GM19468 (cell line): ENCODE results near the gene IGDCC3.

Source experiments
- ATAC-seq: cut with Tn5 transposase; IDR thresholded peaks from one replicate; pipeline ENCODE4 v1.9.1; 2021; ENCODE audit warnings: mild to moderate bottlenecking, moderate library complexity, moderate number of reproducible peaks; ENCODE audit not compliant: unreplicated experiment; ENCODE audit errors: extremely low read depth

The IGDCC3 gene

DNA sequence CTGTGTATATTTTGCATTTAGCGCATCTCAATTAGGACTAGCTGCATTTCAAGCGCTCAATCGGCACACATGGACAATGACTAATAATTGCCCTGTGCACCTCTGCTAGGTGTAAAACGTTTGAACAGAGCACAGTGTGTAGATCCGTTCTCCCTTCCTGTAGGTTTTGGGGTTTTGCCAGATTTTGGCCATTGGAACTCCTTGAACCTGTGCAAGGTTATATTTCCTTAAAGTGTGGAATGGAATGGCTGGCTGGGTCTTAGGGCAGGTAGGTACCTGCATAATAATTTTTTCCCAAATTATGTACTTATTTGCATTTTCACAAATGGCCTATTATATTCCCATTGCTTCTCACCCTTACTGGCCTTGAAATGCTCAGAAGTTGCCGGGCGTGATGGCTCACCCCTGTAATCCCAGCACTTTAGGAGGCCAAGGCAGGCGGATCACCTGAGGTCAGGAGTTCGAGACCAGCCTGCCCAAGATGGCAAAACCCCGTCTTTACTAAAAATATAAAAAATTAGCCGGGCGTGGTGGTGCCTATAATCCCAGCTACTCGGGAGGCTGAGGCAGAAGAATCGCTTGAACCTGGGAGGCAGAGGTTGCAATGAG, 72.5 kb downstream of the IGDCC3 start:
- ATAC-seq = peak; percentile 11

DNA sequence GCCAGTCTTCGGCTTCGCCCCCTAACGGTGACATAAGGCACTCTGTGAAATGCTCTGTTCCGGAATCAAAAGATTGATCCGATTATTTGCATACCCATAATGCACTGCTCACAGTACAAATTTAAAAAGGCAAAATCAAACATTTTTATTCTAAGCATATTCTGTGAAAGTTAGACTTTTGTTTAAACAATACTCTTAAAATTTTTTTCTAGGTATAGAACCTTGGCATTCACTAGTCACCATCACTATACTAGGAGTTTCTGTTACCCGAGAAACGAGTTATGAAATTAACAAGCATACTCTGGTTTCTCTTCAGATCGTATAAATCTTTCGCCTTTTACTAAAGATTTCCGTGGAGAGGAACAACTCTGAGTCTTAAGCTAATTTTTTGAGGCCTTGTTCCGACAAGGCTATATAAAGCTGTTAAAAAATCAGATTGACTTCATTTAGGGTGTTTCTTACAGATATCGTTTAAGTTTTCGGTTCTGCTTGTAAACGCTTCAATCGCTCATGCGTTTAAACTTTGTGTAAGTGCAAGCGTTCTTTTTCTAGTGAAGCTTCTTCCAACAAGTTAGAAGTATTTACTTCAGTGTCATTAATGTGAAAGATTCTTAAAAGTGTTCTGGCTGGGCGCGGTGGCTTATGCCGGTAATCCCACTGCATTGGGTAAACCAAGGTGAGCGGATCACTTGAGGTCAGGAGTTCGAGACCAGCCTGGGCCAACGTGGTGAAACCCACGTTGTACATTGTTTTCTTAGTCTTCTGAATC, 73.2 kb downstream of the IGDCC3 start, which contains the start of gene RNU5B-1:
TSS of gene RNU5B-1 (plus strand) at position 297 of the 769 bp plus-strand sequence.
- ATAC-seq = peak; percentile 47

DNA sequence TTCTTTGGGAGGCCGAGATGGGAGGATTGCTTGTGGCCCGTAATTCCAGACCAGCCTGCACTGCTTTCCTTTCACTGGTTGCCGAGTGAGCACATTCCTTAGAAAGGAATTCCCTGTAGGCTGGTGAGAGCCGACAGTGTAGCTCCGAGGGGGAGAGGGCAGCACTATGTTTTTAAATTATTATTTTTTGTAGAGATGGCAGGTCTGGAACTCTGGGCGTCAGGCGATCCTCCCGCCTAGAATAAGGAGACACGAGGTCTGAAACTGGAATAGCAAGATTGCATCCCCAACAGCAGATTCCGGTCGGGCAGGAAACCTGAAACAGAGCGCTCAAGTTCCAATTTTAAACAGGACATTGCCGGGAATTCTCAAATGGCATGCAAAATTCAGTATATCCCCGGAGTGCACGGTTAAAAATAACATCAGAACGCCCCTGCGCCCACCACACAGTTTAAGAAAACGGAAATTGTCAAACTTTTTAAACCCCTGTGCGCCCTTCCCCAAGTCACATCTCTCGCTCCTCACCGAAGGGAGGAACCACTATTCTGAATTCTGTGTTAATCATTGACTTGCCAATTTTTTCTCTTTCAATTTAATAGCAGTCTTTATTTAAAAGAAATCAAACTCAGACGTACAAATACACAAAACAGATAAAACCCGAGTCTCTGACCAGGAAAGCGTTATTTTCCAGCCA, 74.0 kb downstream of the IGDCC3 start:
- no peak for ATAC-seq

DNA sequence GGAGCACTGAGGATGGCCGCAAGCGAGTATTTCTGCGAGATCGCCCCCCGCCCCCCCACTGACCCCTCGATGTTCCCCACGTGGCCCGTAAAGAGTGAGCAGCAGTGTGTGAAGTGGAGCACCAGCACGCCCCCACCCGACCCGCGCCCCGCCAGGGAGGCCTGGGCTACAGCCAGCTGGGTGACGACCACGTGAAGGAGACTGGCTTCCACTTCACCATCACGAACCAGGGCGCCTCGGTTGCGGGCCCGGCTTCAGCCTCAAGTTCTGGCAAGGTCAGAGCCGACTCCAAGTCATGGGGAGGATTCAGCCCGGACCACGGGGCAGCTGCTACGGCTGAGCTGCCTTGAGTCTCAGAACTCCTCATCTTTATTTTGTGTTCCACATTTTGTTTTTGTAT, 75.7 kb downstream of the IGDCC3 start:
- ATAC-seq = no peak

DNA sequence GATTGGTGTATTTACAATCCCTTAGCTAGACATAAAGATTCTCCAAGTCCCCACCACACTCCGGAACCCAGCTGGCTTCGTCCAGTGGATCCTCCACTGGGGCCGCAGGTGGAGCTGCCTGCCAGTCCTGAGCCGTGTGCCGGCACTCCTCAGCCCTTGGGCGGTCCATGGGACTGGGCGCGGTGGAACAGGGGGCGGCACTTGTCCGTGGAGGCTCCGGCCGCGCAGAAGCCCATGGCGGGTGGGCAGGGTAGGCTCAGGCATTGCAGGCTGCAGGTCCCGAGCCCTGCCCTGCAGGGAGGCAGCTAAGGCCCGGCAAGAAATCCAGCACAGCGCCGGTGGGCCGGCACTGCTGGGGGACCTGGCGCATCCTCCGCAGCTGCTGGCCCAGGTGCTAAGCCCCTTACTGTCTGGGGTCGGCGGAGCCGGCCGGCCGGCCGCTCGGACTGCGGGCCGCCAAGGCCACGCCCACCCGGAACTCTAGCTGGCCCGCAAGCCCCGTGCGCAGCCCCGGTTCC, 76.8 kb downstream of the IGDCC3 start:
- ATAC-seq = no peak

DNA sequence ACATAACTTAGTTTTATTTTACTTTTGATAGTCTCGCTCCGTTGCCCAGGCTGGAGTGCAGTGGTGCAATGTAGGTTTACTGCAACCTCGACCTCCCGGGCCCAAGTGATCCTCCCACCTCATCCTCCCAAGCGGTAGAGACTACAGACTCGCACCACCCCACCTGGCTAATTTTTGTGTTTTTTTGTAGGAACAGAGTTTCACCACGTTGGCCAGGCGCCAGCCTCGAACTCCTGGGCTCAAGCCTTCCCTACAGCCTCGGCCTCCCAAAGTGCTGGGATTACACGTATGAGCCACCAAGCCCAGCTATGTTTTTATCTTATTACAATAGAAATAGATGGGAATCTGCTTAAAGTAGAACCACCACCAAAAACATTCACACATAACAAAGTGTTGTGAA, 79.1 kb downstream of the IGDCC3 start:
- no peak for ATAC-seq

DNA sequence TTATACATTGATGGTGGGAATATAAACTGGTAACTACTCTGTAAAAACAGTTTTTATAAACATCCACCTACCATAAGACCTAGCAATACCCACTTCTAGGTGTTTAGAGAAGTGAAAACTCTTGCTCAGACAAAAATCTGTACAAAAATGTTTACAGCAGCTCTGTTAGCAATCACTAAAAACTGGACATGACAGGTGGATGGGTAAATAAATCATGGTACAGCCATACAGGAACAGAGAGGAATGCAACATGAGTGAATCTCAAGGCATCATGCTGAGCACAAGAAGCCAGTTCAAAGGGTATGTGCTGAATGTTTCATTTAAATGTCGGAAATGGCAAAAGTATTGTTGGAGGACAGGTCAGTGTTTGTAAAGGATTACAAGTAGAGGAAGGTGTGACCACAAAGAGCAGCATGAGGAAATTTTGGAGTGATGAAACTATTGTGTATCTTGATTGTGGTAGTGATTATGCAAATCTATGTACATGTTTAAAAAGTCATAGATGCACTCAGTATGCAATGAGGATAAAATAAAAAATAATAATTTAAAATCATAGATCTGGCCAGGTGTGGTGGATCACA, 84.8 kb downstream of the IGDCC3 start:
- ATAC-seq = no peak

DNA sequence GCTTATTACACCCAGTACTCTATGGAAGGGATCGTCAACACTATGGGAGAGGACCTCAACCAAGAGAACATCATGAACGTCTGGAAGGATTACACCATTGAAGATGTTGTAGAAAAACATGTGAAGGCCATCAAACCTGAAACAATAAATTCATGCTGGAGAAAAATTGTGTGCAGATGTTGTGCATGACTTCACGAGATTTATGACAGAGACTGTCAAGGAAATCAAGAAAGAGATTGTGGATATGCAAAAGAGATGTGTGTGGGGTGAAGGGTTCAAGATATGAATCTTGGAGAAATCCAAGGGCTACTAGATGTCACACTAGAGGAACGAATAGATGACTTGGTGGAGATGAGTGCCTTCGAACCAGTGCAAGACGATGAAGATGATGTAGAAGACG, 87.6 kb downstream of the IGDCC3 start:
- no peak for ATAC-seq

DNA sequence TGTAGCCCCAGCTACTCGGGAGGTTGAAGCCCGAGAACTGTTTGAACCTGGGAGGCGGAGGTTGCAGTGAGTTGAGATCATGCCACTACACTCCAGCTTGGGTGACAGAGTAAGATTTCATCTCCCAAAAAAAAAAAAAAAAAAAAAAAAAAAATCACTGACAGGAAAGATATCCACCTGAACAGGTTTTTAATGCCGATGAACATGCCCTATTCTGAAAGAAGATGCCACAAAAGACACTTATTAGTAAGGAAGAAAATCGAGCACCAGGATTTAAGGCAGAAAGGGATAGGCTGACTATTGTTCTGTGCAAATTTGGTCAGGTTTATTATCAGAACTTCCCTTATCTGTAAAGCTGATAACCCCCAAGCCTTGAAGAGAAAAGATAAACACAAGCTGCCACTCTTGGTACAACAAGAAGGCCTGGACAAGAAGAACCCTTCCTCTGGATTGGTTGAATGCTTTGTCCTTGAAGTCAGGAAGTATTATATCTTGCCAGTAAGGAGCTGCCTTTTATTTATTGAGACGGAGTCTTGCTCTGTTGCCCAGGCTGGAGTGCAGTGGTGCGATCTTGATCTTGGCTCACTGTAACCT, 88.4 kb downstream of the IGDCC3 start:
- ATAC-seq = no peak

DNA sequence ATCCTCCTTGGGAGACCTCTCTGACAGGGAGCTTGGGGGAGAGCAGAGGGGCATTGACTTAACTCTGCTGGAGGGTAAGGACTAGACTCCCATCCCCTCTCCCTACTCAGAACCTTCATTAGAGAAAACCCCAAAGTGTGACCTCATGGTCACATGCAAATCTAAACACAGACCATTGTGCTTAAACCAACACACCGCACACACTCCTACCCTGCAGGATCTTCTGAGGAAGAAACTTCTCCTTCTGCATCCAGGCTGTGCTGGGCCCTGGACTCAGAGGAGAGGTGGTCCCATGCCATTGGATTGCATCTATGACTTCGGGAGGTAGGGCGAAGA, 90.3 kb downstream of the IGDCC3 start:
- ATAC-seq = no peak

DNA sequence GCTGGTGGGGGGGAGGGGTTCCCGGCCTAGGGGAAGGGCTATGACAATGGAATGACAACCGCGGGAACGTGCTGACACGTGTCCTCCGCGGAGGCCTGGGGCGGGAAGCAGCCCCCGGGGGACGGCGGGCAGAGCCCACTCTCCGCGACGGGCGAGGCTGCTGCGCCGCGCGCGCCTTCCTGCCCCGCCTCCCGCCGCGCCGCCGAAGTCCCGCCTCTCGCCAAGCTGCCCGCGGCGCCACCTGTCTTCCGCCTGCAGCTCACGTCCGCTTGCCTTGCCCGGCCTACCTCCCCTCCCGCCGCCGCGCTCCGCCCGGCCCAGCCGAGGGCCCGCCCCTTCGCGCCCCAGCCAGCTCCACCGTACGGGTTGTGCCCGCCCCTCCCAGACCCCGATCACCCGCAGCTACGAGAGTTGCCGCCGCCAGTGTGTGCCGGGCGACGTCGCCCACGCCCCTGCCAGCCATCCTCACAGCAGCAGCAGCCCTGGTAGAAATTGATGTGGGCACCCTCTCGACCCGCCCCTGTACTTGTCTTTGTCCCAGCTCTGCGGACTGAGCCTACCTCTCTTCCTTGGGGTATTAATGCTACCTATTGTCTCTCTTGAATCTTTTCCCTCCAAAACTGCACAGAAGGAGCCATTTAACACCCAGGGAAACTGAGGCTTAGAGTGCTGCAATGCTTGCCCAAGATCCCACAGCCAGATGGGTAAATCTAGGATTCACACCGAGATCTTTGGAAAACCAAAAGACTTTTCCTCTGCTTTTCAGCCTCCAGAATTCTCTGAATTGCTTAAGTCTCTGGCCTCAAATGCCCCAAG, 90.9 kb downstream of the IGDCC3 start, which contains the start of gene PARP16:
TSS of gene PARP16 (minus strand) at position 180 of the 816 bp plus-strand sequence. CDS start 457 bp downstream, outside the sequence.
- peak; percentile 55 for ATAC-seq

DNA sequence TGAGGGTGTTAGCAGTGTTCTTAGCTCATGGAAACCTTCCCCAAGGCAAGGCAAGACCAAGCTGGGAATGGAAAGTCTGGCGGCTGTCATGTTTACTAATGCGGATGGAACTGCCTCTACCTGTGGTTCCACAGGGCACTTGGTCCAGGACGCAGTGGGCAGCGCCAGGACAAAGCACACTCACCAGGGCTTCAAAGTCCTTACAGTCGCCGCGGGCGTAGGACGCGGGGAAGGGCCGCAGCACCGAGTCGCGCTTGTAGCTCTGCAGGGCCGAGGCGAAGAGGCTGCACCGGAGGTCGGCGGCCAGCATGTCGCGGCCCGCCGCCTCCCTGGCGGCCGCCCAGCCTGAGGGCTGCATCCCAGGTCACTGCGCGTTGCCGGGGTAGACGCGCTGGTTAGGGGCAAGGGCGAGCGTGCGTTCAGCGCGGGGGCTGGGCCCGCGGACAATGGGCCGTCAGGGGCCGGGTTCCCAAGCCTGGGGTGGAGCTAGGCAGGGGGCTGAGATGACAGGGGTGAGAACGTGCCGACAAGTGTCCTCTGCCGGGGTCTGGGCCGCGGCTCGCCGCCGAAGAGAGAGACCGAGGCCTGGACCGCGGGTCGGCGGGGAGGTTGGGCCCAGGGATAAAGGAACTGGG, 91.6 kb downstream of the IGDCC3 start:
- ATAC-seq = peak; percentile 18

DNA sequence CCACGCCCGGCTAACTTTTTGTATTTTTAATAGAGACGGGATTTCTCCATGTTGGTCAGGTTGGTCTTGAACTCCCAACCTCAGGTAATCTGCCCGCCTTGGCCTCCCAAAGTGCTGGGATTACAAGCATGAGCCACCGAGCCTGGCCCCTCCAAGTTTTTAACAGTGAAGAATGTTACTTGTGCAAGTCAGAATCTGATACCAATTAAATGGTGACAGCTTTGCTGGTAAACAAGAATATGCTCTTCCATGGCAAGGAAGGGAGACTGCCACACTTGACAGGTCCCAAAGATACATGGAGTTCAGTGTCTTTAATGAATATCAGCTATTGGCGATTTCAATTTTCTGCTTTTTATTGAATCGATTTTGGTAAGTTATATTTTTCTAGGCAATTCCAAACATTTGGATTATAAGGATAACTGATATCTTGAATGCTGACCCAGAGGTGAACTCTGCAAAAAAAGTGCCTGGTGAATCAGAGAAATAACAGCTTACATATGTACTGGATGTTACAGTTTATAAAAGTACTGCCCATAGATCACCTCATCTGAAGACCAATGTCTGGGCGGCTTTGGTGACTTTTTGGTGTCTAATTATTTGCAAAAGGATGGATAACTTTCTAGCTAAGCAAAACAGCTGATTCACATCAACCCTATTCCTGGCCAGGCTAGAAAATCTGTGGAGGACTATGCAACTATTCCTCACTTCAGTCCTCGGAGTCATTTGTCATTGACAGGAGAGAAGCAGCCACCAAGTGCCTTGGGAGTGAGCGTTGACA, 92.3 kb downstream of the IGDCC3 start:
- no peak for ATAC-seq

DNA sequence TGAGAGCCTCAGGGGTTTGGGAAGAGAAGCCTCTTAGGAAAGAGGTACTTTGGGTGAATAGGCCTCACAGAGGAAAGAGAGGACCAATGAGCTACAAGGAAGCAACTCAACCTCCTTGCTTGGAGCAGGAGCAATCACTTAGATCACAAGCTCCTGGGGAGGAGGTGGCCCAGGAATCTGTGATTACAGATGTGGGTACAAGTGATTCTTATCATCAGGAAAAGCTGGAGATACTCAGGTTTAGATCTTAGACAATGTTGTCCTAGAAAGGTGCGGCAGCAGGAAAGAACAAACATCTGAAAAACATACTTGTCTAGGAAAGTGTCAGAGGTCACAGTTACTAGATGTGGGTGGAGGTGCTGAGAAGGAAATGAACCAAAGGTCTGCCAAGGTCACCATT, 99.3 kb downstream of the IGDCC3 start:
- ATAC-seq = no peak
